Measurements from ENCODE around the gene CNOT2.

GRCh38 chr12:70330158-70330557, 86.9 kb downstream of the CNOT2 start:
- TF ChIP-seq CTCF (IDR thresholded peaks at IDR 0.05), result no peak
- TF ChIP-seq POLR2A (IDR thresholded peaks at IDR 0.05), result no peak

All from Peyer's patch (tissue), 4 donors.